Measurements from ENCODE around the gene FCGR3B. TPM values are rescaled to one million over a fixed set of nuclear protein-coding genes. Genes with fewer than 3 reads are reported as not detected.
"Not testable (repeated sequence)": the region's sequence is repeated elsewhere in the genome, so short reads cannot be mapped to it uniquely, and the experiment has no call there.

Gene FCGR3B
- total and polyA plus RNA-seq, 2 donors (not counting 1 experiment from before 2014, with no cell fraction given), result 0.13 TPM; not detected in 1

DNA sequence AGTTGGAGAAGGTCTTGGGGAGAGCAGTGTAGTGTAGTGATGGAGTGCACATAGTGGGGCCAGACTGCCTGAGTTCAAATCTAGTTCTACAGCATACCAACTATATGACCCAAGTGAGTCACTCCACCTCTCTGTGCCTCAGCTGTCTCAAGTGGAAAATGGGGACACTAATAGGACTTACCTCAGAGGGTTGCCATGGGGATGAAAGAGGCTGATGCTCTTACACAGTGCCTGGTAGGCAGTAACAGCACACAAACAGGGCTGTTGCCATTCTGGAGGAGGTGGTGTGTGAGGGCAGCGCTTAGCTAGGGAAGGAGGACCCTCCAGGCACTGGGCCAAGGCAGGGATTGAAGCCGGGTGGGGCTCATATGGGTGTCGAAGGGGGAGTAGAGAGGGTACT is 43.5 kb upstream of the FCGR3B start:
- CTCF ChIA-PET, H3K4me1 Mint-ChIP-seq, DNase-seq: not testable (repeated sequence)

GRCh38 chr1:161673437-161673836 is 42.5 kb upstream of the FCGR3B start:
- no CpG with 5 or more reads among the region's 7 CpGs for WGBS (ENCODE audit: insufficient coverage)
- H3K27ac ChIP-seq (ENCODE audit: low read length in 2 of 2); intact Hi-C loops (cut with micrococcal nuclease); H3K4me1 ChIP-seq (ENCODE audit: control insufficient read depth in 2 of 2, insufficient read depth in 2 of 2, low read length in 2 of 2); H3K27me3 ChIP-seq (replicated peaks in 1 of 4; ENCODE audit: control extremely low read depth in 1 of 4, control insufficient read depth in 3 of 4, insufficient read depth in 4 of 4, low read length in 3 of 4); H3K27ac Mint-ChIP-seq; H4K20me1 ChIP-seq (ENCODE audit: control insufficient read depth, insufficient read depth, low read length, poor library complexity, severe bottlenecking); H3K4me3 ChIP-seq (ENCODE audit: control extremely low read depth in 1 of 5, extremely low read depth in 1 of 5, insufficient read depth in 1 of 5, low read depth in 2 of 5, low read length in 4 of 5); H3K9me3 ChIP-seq (ENCODE audit: control extremely low read depth in 1 of 3, control insufficient read depth in 2 of 3, insufficient read depth in 1 of 3, low read length in 2 of 3); H3K27me3 Mint-ChIP-seq; POLR2A ChIA-PET; H3K4me2 ChIP-seq (replicated peaks; ENCODE audit: low read depth, low read length, poor library complexity, severe bottlenecking); H3K9ac ChIP-seq (ENCODE audit: low read length); DNase-seq; H3K79me2 ChIP-seq (ENCODE audit: control insufficient read depth, insufficient read depth, low read length); H3K4me3 Mint-ChIP-seq; ATAC-seq (ENCODE audit: low read depth); H2AFZ ChIP-seq (ENCODE audit: insufficient read depth, low read depth, low read length, poor library complexity, severe bottlenecking); H3K9me3 Mint-ChIP-seq (ENCODE audit: insufficient read depth); H3K4me1 Mint-ChIP-seq: not testable (repeated sequence)
- peaks cover 3 to 37% of the 10 kb centered on the region in 2 experiments for H3K36me3 ChIP-seq (replicated peaks in 1 of 2; ENCODE audit: control extremely low read depth in 1 of 2, control insufficient read depth in 1 of 2, extremely low read depth in 1 of 2, insufficient read depth in 2 of 2, low read length in 1 of 2)
- CTCF ChIA-PET, result interaction anchor here (0.6 kb wide), 1 partner anchor 364 kb away, joined by 4 read pairs; no protein-coding TSS in a partner anchor

More for the DNA sequence above, 43.5 kb upstream of the FCGR3B start:
- H3K4me3 Mint-ChIP-seq; H4K20me1 ChIP-seq (ENCODE audit: control insufficient read depth, insufficient read depth, low read length, poor library complexity, severe bottlenecking); H3K9ac ChIP-seq (ENCODE audit: low read length); intact Hi-C loops (cut with micrococcal nuclease); POLR2A ChIA-PET; H3K9me3 ChIP-seq (ENCODE audit: control extremely low read depth in 1 of 3, control insufficient read depth in 2 of 3, insufficient read depth in 1 of 3, low read length in 2 of 3); H3K79me2 ChIP-seq (ENCODE audit: control insufficient read depth, insufficient read depth, low read length); H2AFZ ChIP-seq (ENCODE audit: insufficient read depth, low read depth, low read length, poor library complexity, severe bottlenecking); H3K27me3 ChIP-seq (replicated peaks in 1 of 4; ENCODE audit: control extremely low read depth in 1 of 4, control insufficient read depth in 3 of 4, insufficient read depth in 4 of 4, low read length in 3 of 4); ATAC-seq (ENCODE audit: low read depth); H3K4me2 ChIP-seq (replicated peaks; ENCODE audit: low read depth, low read length, poor library complexity, severe bottlenecking); H3K4me1 ChIP-seq (ENCODE audit: control insufficient read depth in 2 of 2, insufficient read depth in 2 of 2, low read length in 2 of 2); H3K9me3 Mint-ChIP-seq (ENCODE audit: insufficient read depth); H3K4me3 ChIP-seq (ENCODE audit: control extremely low read depth in 1 of 5, extremely low read depth in 1 of 5, insufficient read depth in 1 of 5, low read depth in 2 of 5, low read length in 4 of 5); H3K27ac ChIP-seq (ENCODE audit: low read length in 2 of 2); H3K27me3 Mint-ChIP-seq: not testable (repeated sequence)
- WGBS (ENCODE audit: insufficient coverage), result no CpG with 5 or more reads among the region's 3 CpGs
- peaks cover 6 to 43% of the 10 kb centered on the region in 2 experiments for H3K36me3 ChIP-seq (replicated peaks in 1 of 2; ENCODE audit: control extremely low read depth in 1 of 2, control insufficient read depth in 1 of 2, extremely low read depth in 1 of 2, insufficient read depth in 2 of 2, low read length in 1 of 2)
- peak overlapping the region; percentile 43 for H3K27ac Mint-ChIP-seq

GRCh38 chr1:161671045-161672020 is 40.4 kb upstream of the FCGR3B start:
- peak overlapping the region; percentile 41 for H3K27ac Mint-ChIP-seq
- CTCF ChIA-PET; POLR2A ChIA-PET; H3K4me3 ChIP-seq (ENCODE audit: control extremely low read depth in 1 of 5, extremely low read depth in 1 of 5, insufficient read depth in 1 of 5, low read depth in 2 of 5, low read length in 4 of 5); H3K27me3 ChIP-seq (replicated peaks in 1 of 4; ENCODE audit: control extremely low read depth in 1 of 4, control insufficient read depth in 3 of 4, insufficient read depth in 4 of 4, low read length in 3 of 4); intact Hi-C loops (cut with micrococcal nuclease); H3K27ac ChIP-seq (ENCODE audit: low read length in 2 of 2); H3K4me1 Mint-ChIP-seq; H3K4me3 Mint-ChIP-seq; H3K4me2 ChIP-seq (replicated peaks; ENCODE audit: low read depth, low read length, poor library complexity, severe bottlenecking); ATAC-seq (ENCODE audit: low read depth); H4K20me1 ChIP-seq (ENCODE audit: control insufficient read depth, insufficient read depth, low read length, poor library complexity, severe bottlenecking); H3K27me3 Mint-ChIP-seq; H3K9ac ChIP-seq (ENCODE audit: low read length); DNase-seq; H2AFZ ChIP-seq (ENCODE audit: insufficient read depth, low read depth, low read length, poor library complexity, severe bottlenecking); H3K4me1 ChIP-seq (ENCODE audit: control insufficient read depth in 2 of 2, insufficient read depth in 2 of 2, low read length in 2 of 2); H3K79me2 ChIP-seq (ENCODE audit: control insufficient read depth, insufficient read depth, low read length); H3K9me3 Mint-ChIP-seq (ENCODE audit: insufficient read depth); H3K9me3 ChIP-seq (ENCODE audit: control extremely low read depth in 1 of 3, control insufficient read depth in 2 of 3, insufficient read depth in 1 of 3, low read length in 2 of 3): not testable (repeated sequence)
- WGBS (ENCODE audit: insufficient coverage), result 71% methylated on average over 3 of the region's 15 CpGs
- H3K36me3 ChIP-seq (replicated peaks in 1 of 2; ENCODE audit: control extremely low read depth in 1 of 2, control insufficient read depth in 1 of 2, extremely low read depth in 1 of 2, insufficient read depth in 2 of 2, low read length in 1 of 2), result peaks cover 0 to 24% of the 10 kb centered on the region in 2 experiments

GRCh38 chr1:161664689-161665088 is 33.7 kb upstream of the FCGR3B start:
- H3K27me3 Mint-ChIP-seq; H3K27ac Mint-ChIP-seq; H3K27me3 ChIP-seq (replicated peaks in 1 of 4; ENCODE audit: control extremely low read depth in 1 of 4, control insufficient read depth in 3 of 4, insufficient read depth in 4 of 4, low read length in 3 of 4); H3K9me3 Mint-ChIP-seq (ENCODE audit: insufficient read depth); H3K9me3 ChIP-seq (ENCODE audit: control extremely low read depth in 1 of 3, control insufficient read depth in 2 of 3, insufficient read depth in 1 of 3, low read length in 2 of 3); H3K9ac ChIP-seq (ENCODE audit: low read length); DNase-seq; intact Hi-C loops (cut with micrococcal nuclease); H3K27ac ChIP-seq (ENCODE audit: low read length in 2 of 2); H4K20me1 ChIP-seq (ENCODE audit: control insufficient read depth, insufficient read depth, low read length, poor library complexity, severe bottlenecking); ATAC-seq (ENCODE audit: low read depth); H3K36me3 ChIP-seq (replicated peaks in 1 of 2; ENCODE audit: control extremely low read depth in 1 of 2, control insufficient read depth in 1 of 2, extremely low read depth in 1 of 2, insufficient read depth in 2 of 2, low read length in 1 of 2); H3K4me1 Mint-ChIP-seq; H3K4me3 ChIP-seq (ENCODE audit: control extremely low read depth in 1 of 5, extremely low read depth in 1 of 5, insufficient read depth in 1 of 5, low read depth in 2 of 5, low read length in 4 of 5); POLR2A ChIA-PET; H3K4me3 Mint-ChIP-seq; H3K79me2 ChIP-seq (ENCODE audit: control insufficient read depth, insufficient read depth, low read length); H3K4me2 ChIP-seq (replicated peaks; ENCODE audit: low read depth, low read length, poor library complexity, severe bottlenecking); CTCF ChIA-PET; H3K4me1 ChIP-seq (ENCODE audit: control insufficient read depth in 2 of 2, insufficient read depth in 2 of 2, low read length in 2 of 2); H2AFZ ChIP-seq (ENCODE audit: insufficient read depth, low read depth, low read length, poor library complexity, severe bottlenecking): not testable (repeated sequence)
- WGBS (ENCODE audit: insufficient coverage), result no CpG with 5 or more reads among the region's 4 CpGs
